Kidney (tissue), 14 donors: Measurements from ENCODE around the gene GALNT7. TPM values are rescaled to one million over a fixed set of nuclear protein-coding genes. Genes with fewer than 3 reads are reported as not detected.

Source experiments
- DNase-seq, 5 donors: peaks; one replicate each; pipeline ENCODE4 v3.0.0-alpha.2; 2013 to 2020
- FAIRE-seq: peaks from 2 replicates; lab custom pipeline; 2012; peaks lifted over from hg19 to GRCh38; lab: Jason Lieb, UNC
- H3K27ac ChIP-seq, 2 donors: one replicate each; pipeline ENCODE4 v1.7.0; 2013; ENCODE audit warnings: low read depth in 2 of 2, low read length in 2 of 2, inconsistent platforms in 1 of 2
- H3K27me3 ChIP-seq: one replicate; pipeline ENCODE4 v1.7.1; 2013; ENCODE audit warnings: low read length, inconsistent platforms; ENCODE audit not compliant: control insufficient read depth, insufficient read depth
- H3K36me3 ChIP-seq, 3 donors: one replicate each; pipeline versions ENCODE4 v1.7.0 to v1.7.1; 2013; ENCODE audit warnings: low read length in 3 of 3, control low read depth in 1 of 3, inconsistent platforms in 1 of 3; ENCODE audit not compliant: insufficient read depth in 3 of 3, control insufficient read depth in 2 of 3
- H3K4me1 ChIP-seq, 3 donors: one replicate each; pipeline versions ENCODE4 v1.7.0 to v1.7.1; 2013; ENCODE audit warnings: low read length in 3 of 3, inconsistent platforms in 1 of 3, low read depth in 1 of 3; ENCODE audit not compliant: control insufficient read depth in 2 of 3, insufficient read depth in 2 of 3
- H3K4me3 ChIP-seq, 3 donors: one replicate each; pipeline versions ENCODE4 v1.7.0 to v1.8.1; 2013; ENCODE audit warnings: low read length in 3 of 3, control low read depth in 1 of 3, inconsistent platforms in 1 of 3
- H3K9ac ChIP-seq, 3 donors: one replicate each; pipeline versions ENCODE4 v1.7.0 to v1.7.1; 2013; ENCODE audit warnings: low read length in 3 of 3, control low read depth in 1 of 3, inconsistent platforms in 1 of 3
- H3K9me3 ChIP-seq, 3 donors: one replicate each; pipeline versions ENCODE4 v1.7.0 to v1.7.1; 2013; ENCODE audit warnings: low read length in 3 of 3, control low read depth in 1 of 3, inconsistent platforms in 1 of 3; ENCODE audit not compliant: control insufficient read depth in 2 of 3, insufficient read depth in 1 of 3
- intact Hi-C: fragments of 100-400 bp; cut with DNase I; formaldehyde crosslinking; loops from one replicate; pipeline ENCODE4 v1.11.1; 2022
- polyA plus RNA-seq: library from polyadenylated mRNA; stranded (reverse); fragments of 350-450 nt; fragmentation: Illumina TruSeq; extraction: RNeasy Lipid Tissue Mini Kit (QIAGEN cat#74804); gene quantifications from one replicate; pipeline ENCODE4 v1.2.3, GENCODE V29; 2014; ENCODE audit warnings: low read depth, low replicate concordance; ENCODE audit not compliant: insufficient read depth
- total RNA-seq: library from RNA; stranded (reverse); fragmentation: NEBNext Ultra II Directional; extraction: Animal tissue kit (Norgen Biotek cat#: 25700); gene quantifications from one replicate; pipeline ENCODE4 v1.2.1, GENCODE V29; 2021
- TF ChIP-seq, protein P1 (sequence below): IDR thresholded peaks from 3 replicates; pipeline ENCODE4 v1.5.1; 2012; ENCODE audit warnings: mild to moderate bottlenecking, moderate library complexity, borderline replicate concordance; ENCODE audit not compliant: insufficient read depth; ENCODE audit errors: extremely low read depth
- donor health status: control.
- donor health status: control.
- donor health status: control.
- donor health status: control.
- donor health status: control.
- donor health status: DM: yes; HTN: yes; CAD: no.
- donor health status: Normal renal cell carcinoma (clear cell type).

The GALNT7 gene
- total and polyA plus RNA-seq, 2 donors from 2014 or later: 3.8 to 25.6 TPM

GRCh38 chr4:173185847-173186510 is 17.4 kb downstream of the GALNT7 start:
- intact Hi-C loops: no loop called here
- TF ChIP-seq, protein P1, sequence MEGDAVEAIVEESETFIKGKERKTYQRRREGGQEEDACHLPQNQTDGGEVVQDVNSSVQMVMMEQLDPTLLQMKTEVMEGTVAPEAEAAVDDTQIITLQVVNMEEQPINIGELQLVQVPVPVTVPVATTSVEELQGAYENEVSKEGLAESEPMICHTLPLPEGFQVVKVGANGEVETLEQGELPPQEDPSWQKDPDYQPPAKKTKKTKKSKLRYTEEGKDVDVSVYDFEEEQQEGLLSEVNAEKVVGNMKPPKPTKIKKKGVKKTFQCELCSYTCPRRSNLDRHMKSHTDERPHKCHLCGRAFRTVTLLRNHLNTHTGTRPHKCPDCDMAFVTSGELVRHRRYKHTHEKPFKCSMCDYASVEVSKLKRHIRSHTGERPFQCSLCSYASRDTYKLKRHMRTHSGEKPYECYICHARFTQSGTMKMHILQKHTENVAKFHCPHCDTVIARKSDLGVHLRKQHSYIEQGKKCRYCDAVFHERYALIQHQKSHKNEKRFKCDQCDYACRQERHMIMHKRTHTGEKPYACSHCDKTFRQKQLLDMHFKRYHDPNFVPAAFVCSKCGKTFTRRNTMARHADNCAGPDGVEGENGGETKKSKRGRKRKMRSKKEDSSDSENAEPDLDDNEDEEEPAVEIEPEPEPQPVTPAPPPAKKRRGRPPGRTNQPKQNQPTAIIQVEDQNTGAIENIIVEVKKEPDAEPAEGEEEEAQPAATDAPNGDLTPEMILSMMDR: no peak
- H3K27me3 ChIP-seq: no peaks in the 10 kb centered on the region
- no peaks in the 10 kb centered on the region for H3K36me3 ChIP-seq
- H3K27ac ChIP-seq: no peak overlapping the region
- DNase-seq (no peak), FAIRE-seq (no peak)
- H3K9ac ChIP-seq: no peak overlapping the region
- H3K4me1 ChIP-seq: no peaks in the 10 kb centered on the region
- H3K4me3 ChIP-seq: no peak overlapping the region
- no peaks in the 10 kb centered on the region for H3K9me3 ChIP-seq

DNA sequence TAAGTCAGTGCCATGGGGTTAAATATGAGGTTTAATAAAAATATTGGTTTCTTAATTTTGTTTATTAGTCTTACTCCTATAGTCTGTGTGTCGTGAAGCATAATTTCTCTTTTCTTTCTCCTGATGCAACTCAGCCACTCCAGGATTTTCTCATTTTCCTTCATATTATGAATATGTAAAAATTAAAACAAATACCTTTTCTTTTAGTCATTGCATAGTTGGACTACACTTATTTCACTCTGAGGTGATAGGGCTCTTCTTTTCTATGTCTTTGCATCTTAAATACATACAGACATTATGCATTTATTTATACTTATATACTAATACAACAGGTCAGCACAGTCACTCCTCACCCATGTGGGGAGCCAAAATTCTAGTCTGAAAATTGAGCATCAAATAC is 19.1 kb downstream of the GALNT7 start:
- FAIRE-seq: no peak

DNA sequence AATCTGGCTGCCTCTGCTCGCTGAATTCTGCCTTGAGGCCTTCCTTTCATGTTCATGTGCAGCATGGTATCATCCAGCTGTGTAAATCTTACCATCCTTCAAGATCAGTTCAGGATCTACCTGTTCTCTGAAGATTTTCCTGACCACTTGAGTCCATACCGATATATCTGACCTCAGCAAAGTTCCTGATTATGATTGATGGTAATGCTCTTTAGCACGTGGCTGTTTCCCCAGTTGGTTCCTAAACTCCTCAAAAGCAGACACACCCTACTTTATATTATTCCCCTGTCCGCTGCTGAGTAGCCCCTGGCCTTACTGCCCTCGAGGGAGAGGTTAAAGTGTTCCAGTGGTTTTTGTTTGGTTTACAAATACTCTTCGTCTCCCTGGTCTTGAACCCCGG is 20.0 kb downstream of the GALNT7 start:
- no peak overlapping the region for H3K27ac ChIP-seq
- H3K9ac ChIP-seq: no peak overlapping the region
- no peaks in the 10 kb centered on the region for H3K4me1 ChIP-seq
- H3K4me3 ChIP-seq: no peak overlapping the region
- H3K9me3 ChIP-seq: no peaks in the 10 kb centered on the region
- DNase-seq: no peak
- no peak for FAIRE-seq
- TF ChIP-seq, protein P1: no peak
- intact Hi-C loops: no loop called here
- no peaks in the 10 kb centered on the region for H3K36me3 ChIP-seq
- H3K27me3 ChIP-seq: no peaks in the 10 kb centered on the region

More for the DNA sequence above, 19.1 kb downstream of the GALNT7 start:
- intact Hi-C loops: no loop called here
- no peaks in the 10 kb centered on the region for H3K36me3 ChIP-seq
- no peak for DNase-seq
- no peaks in the 10 kb centered on the region for H3K9me3 ChIP-seq
- H3K9ac ChIP-seq: no peak overlapping the region
- no peaks in the 10 kb centered on the region for H3K4me1 ChIP-seq
- H3K27me3 ChIP-seq: no peaks in the 10 kb centered on the region
- no peak overlapping the region for H3K27ac ChIP-seq
- H3K4me3 ChIP-seq: no peak overlapping the region
- TF ChIP-seq, protein P1: no peak
